ENCODE data around the gene PRC1.
"Not testable (repeated sequence)": the region's sequence is repeated elsewhere in the genome, so short reads cannot be mapped to it uniquely, and the experiment has no call there.

PRC1 gene, protein sequence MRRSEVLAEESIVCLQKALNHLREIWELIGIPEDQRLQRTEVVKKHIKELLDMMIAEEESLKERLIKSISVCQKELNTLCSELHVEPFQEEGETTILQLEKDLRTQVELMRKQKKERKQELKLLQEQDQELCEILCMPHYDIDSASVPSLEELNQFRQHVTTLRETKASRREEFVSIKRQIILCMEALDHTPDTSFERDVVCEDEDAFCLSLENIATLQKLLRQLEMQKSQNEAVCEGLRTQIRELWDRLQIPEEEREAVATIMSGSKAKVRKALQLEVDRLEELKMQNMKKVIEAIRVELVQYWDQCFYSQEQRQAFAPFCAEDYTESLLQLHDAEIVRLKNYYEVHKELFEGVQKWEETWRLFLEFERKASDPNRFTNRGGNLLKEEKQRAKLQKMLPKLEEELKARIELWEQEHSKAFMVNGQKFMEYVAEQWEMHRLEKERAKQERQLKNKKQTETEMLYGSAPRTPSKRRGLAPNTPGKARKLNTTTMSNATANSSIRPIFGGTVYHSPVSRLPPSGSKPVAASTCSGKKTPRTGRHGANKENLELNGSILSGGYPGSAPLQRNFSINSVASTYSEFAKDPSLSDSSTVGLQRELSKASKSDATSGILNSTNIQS

DNA sequence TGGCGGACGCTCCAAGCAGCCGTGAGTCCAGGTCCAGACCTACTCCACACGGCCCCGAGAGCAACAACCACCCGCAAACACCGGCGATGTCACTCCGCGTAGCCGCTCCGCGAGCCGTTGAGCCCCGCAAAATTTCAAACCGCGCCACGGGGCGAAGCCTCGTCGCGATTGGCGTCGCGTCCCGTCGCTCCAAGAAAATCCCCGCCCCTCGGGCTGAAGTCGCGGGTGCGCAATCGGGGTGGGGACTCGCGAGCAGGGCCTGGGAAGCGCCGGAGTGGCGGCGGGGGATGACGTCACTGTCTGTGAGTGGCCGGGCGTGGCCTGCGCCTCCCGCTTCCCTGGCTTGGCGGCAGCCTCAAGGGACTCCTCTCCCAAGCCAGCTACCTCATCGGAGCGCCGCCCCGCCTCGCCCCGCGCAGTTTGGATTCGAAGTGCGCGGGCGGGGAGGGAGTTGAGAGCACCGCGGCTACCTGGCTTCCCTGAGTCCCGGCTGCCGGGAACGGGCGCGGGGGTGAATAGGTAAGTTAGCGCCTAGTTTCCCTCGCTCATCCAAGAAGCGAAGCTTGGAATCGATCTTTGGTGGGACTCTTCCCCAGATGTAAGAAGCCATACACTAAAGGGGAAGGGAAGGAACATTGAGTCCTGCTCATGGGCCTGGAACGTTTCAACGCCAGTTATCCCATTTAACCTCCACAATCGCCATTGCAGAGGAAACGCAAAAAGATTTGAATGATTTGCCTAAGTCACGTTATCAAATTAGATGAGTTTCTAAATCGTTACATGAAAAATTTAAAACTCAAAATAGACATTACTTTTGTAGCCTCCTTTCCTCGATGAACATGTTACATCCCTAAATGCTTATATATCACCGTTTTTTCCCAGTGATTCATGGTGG is at the start of gene PRC1:
PRC1 (minus strand) TSS at position 119 of the 895 bp plus-strand sequence; CDS start at position 1, 118 bp downstream.
- peak; percentile 89 to 94 (median 91) for DNase-seq

DNA sequence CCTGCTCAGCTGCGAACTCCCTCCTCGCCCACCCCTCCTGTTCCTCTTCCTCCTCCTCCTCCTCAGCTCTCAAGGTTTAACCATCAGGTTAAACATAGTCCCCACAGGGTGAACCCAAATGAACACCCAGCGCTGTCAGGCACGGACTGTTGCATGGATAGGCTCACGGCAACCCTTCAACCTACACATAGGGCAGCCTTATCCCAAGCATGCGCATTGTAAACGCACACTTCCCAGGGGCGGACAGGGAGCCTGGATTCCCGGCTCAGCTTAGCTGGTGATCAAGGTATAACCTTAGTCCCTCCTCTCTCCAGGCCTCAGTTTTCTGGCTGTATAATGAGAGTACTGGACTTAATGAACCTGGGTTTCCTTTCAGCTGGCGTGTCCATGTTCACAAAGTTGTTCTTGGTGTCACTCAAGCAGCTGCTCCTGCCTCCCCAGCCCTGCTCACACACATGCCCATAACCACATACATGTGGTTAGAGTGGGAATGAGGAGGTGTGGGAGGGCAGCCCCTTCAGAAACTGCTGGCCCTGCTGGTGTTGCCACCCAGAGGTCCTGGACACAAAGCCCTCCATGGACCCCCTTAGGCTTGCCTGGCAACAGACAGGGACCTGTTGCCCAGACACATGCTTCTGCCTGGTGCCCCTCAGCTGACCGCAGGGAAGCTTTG is 49.0 kb upstream of the PRC1 start:
- DNase-seq = no peak

DNA sequence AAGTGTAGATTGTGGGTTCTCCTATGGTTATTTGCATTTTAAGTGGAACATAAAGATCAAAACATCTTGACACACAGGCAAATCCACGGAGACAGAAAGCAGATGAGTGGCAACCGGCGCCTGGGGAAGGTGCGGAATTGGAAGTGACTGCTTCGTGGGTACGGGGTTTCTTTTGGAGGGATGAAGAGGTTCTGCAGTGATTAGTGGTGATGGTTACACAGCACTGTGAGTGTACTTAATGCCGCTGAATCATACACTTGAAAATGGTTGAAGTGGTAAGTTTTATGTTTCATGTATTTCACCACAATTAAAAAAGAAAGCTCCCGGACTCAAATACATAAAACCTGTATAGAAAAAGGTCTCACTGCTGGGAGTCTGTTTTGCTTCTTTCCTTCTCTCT is 46.5 kb upstream of the PRC1 start:
- DNase-seq = no peak

DNA sequence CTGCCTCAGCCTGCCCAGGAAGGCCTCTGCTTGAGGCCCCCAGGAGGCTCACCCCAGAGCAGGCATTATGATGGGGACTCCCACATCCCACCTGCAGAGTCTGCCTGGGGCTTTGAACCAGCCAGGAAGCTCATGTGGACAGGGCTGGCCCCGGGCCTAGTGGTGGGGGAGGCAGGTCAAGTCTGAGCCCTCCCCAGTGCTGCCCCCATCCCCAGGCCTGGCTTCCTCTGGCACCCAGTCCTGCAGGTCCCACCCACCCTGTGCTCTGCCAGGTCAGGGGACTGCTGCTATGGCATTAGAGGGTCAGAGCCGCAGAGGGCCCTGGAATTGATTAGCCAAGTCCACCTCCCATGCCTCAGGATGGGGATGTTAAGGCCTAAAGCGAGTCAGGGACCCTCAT is 45.7 kb upstream of the PRC1 start:
- DNase-seq = no peak

DNA sequence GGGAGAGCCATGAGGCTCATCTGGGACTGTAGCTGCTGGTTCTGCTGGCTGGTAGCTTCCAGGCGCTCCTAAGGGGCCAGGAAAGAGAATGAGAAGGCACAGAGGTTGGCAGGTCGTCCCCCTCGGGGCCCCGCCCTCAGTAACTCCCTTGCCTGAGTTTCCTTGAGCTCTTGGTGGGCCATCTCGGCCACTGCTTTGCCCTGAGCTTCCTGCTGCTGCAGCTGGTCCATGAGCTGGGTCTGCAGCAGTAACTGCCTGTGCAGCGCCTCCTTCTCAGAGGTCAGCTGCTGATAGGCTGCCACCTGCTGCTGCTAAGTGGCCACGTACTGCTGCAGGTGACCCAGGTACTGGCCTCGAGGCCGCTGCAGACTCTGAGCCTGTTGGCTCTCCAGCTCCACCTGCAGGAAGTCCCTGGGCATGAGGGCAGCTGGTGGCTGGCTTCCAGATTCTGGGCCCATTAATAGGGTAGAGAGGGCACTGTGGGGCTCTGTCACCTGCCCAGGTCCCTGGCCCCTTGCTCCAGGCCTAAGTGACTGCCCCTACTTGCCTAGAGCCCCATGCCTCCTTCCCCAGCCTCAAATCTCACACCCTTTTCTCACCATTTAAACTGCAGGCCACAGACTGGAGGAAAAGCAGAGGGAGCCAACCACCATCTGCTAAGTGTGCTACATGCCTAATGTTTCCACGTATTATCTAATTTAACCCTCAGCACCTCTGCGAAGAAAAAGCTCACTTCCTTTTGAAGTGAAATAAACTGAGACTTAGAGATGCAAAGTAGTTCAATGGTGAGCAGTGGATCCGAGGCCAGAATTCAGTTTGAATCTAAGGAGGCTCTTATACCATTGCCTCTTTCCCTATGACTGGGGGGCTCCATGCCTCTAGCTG is 38.8 kb upstream of the PRC1 start:
- DNase-seq = peak in 2 of 4 experiments; percentile 11 to 15

DNA sequence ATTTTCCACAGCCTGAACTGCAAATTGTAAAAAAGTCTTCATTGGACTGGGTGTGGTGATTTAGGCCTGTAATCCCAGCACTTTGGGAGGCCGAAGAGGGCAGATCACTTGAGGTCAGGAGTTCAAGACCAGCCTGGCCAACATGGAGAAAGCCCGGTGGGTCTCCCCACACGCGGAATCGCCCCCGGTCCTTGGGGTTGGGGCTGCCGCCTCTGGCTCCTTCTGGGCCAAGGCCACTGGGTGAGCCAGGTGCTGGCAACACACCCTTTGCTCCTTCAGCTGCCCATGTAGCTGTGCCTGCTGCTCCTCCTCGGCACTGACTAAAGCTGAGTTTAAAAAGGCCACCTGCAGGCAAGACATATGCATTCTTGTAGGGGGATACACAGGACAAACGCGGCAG is 37.5 kb upstream of the PRC1 start:
- no peak for DNase-seq

DNA sequence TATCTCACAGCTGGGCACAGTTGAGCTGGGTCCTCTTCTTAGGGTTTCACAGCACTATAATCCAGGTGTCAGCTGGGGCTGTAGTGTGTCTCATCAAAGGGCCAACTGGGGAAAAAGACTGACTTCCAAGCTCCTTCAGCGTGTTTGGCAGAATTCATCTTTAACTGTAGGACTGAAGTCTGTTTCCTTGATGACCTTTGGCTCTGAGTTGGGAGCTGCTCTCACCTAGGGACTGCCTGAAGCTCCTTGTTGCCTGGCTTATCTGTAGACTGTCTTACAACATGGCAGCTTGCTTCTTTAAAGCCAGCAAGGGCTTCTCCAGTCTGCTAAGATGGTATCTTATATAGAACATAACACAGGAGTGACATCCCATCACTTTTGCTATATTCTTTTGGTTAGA is 33.3 kb upstream of the PRC1 start:
- DNase-seq = no peak

DNA sequence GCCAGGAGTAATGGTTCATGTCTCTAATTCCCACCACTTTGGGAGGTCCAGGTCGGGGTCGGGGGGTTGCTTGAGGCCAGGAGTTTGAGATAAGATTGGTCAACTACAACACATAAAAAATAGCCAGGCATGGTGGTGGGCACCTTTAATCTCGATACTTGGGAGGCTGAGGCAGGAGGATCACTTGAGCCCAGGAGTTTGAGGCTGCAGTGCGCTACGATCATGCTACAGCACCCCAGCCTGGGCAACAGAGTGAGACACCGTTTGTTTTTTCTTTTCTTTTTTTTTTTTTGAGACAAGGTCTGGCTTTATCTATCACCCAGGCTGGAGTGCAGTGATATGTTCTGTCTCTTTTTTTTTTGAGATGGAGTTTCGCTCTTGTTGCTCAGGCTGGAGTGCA is 29.4 kb upstream of the PRC1 start:
- no peak for DNase-seq

DNA sequence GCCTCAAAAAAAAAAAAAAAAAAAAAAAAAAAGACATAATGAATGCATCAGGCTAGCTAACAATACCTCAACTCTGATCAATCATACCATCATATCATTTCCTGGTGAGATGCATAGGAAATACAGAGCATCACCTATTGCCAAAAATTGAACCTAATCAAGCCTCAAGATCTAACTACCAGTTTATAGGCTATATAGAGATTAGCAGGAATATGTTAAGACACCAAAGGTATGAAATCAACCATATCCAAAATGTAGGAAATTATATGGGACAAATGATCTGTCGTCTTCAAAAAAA is 28.4 kb upstream of the PRC1 start:
- no peak for DNase-seq

DNA sequence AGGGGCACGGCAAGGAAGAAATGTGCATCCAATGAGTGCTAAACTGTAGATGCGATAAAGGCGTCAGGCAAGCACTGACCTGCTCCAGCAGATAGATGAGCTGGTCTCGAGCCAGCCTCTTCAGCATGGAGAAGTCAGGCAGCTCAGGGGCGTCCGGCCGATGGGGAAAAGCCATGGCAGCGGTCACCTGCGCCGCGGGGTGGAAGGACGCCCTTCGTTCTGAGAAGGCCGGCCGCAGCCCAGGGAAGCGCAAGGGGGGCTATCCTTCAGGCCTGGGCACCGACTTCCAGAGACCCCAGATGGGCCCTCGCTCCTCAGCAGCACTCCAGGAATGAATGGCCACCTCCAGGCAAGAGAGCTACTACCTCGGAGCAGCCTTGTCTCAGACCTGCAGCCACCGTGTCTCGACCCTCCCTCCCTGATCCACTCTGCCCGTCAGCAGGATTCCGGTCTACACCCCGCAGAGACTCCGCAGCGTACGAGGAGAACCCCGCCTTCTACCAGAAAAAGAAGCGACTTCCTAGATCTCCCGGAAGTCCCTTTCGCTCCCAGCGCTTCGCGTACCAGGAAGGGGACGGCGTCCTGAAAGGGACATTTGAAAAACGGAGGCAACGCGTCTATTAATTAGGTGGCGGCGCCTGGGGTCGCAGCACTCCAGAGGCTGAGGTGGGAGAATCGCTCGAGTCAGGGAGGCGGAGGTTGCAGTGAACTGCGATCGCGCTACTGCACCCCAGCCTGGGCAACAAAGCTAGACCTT is 27.9 kb upstream of the PRC1 start, which contains the start of gene VPS33B:
VPS33B (minus strand) TSS at position 520 of the 757 bp plus-strand sequence; CDS start at position 175, 345 bp downstream.
- peak; percentile 37 to 47 (median 44) for DNase-seq

DNA sequence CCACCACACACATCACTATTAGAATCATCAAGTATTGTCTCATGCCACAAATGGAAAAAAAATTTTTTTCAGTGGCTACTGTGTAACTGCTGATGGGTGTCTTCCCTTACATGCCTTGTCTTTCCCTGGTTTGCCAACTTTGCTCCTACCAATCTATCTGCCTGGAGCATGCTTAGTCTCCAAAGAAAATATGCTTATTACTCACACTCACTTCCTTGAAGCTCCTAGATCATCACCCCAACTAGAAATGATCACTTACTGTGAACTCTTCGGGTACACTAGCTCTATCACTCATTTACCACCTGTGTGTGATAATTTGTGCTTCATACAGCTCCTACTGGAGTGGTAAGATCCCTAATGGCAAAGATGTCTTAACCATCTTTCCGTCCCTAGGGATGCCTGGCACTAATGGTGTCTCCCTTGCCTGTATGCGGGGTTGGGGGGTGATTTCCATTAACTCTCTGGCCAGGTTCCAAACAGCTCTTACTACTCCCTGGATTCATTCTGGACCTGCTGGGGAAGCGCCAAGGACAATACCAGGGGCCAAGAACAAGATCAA is 27.3 kb upstream of the PRC1 start:
- DNase-seq = no peak

DNA sequence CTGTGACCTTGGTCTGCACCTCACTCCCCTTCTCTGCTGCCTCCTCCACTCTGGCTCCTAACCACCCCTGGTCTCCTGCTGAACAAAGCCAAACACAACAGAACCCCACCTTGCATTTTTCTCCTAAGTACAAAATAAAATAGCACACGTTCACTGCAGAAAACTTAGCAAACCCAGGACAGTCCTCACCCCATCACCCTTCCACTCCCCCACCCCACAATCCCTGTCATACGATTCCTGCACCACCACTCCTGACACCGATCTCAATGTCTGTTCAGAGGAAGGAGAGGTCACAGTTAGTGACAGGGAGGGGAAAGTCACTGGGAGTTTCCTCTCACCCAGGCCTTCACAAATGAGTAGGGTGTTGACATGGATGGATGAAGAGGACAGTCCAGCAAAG is 23.8 kb upstream of the PRC1 start:
- no peak for DNase-seq

DNA sequence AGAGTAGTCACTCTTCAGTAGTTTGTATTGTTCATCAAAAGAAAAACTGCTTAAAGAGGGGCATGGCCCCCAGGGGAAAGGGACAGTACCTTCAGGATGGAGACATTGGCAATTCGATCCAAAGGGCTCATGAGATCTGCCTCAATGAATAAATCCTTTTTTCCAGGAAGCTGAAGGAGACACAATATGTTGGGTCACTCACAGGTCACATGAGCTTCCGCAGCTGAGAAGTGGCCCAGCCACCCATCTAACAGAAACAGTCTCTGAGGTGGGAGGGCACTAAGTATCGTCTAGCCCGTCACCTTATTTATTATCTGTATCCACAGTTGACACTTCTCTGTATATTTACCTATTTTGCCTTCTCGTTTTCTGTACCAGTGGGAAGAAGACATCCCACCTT is 23.4 kb upstream of the PRC1 start:
- DNase-seq = no peak

DNA sequence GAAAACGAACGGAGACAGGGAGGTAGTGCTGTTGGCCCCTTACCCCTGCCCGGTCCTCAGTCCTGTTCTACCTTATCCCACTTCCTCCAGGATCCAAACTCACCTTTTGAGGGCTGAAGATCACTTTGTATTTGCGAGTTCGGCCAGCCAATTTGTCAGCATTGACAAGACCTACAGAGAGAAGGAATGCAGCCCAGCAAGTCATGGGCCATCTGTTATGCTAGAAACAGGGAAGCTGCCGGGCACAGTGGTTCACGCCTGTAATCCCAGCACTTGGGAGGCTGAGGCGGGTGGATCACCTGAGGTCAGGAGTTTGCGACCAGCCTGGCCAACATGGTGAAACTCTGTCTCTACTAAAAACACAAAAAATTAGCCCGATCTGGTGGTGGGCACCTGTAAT is 19.4 kb upstream of the PRC1 start:
- not testable (repeated sequence) for DNase-seq

DNA sequence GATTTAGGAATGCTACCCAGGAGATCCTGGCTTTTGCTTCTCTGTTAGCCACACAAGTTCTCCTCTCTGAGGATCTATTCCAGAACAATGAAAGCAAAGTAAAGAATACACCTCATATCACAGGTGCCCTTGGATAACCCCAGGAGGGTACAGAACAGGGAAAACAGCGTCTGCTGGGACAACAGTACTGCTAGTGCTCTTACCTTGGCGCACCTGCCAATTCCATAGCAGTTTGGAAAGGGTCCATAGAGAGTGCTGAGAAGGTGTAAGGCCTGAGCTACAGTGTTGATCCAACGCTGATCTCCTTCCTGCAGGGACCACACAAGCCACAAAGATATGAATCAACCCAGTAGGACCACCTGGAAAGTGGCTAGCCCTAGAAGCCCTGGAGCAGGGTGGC is 12.9 kb upstream of the PRC1 start:
- DNase-seq = no peak

DNA sequence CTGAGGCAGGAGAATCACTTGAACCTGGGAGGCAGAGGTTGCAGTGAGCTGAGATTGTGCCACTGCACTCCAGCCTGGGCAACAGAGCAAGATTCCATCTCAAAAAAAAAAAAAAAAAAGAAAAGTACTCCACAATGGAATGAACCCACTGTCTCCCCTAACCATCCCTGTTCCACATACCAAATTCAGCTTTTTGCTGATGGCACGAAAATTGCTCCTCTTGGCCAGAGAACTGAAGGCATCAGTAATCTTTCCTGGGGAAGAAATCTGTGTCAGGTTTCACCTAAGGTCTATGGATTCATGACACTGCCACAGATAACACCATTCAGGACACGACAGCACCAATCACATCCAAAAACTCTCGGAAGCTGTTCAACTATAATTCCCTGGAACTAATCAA is 6.9 kb upstream of the PRC1 start:
- no peak for DNase-seq

DNA sequence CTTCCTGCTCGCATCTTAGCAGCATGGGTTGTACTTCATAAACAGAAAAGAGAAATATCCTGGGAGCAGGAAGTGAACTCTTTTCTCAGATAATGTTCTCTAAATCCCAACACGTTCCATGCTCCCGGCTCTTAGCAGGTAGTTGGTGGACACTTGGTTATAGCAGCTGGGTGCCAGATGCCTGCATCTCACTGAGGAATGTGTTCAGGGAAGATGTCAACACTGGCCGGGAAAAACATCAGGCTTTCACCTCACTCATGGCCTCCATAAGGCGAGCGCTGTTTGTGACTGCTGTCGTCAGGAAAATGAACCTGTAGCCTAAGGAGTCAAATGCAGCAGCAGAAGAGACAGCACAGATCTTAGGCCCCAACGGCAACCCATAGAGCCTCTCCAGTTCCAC is 4.4 kb upstream of the PRC1 start:
- DNase-seq = no peak

DNA sequence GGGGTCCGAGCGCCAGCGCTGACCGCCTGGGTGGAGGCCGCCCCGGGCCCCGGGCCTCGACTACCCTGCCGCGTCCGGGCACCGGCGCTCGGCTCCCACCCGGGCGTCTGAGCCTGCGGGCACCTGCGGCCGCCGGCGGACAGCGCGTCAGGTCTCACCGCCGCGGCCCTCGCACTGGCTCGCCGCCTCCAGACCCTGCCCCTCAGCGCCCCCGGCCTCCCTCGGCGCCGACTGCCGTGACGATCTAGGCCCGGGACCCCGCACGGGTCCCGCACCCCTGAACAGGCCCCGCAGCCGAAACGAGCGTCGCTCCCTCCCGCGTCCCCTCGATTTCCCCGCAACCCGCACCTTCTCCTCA is 297 bp downstream of the PRC1 start:
- DNase-seq = no peak

DNA sequence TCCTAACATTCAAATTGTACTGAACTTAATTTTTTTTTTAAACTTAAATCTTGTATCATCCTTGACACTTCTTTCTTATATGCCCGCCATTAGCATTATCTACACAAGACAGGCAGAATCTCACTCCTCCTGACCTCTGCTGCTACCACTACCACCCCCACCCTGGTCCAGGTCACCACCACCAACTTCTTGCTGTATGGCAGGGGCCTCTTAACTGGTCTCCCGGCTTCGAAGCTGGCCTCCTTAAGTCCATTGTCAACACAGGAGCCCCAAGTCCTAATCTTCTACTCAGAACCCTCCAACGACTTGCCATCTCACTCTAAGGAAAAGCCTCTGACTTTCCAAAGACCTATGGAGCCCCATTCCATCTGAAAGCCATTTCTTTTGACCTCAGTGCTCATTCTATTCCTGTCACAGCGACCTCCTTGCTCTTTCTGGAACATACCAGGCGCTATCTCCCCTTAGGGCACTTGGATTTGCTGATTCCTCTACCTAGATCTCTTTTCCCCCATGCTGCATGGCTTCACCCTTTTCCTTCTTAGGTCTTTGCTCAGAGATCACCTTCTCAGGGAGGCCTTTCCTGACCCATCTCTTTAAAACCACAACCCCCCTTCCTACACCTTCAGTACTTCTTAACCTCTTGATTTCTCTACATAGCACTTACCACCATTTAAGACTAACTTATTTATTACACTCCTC is 2.6 kb downstream of the PRC1 start:
- DNase-seq = no peak

DNA sequence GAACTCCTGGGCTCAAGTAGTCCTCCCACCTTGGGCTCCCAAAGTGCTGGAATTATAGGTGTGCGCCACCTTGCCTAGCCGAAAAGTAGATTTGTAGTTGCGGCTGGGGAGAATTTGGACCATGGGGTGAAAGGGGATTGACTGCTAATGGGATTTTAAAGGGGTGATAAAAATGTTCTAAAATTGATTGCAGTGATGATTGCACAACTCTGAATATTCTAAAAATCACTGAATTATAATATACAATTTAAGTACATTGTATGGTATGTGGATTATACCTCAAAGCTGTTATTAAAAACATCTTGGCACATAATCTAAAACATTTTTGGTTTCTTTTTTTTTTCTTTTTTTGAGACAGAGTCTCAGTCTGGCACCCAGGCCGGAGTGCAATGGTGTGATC is 3.9 kb downstream of the PRC1 start:
- no peak for DNase-seq

All from activated CD4-positive, CD25-positive, alpha-beta regulatory T cell (primary cell).